Progenitor cell of endocrine pancreas (in vitro differentiated cells): ENCODE data around the gene LIME1. TPM values are rescaled to one million over a fixed set of nuclear protein-coding genes. Genes with fewer than 3 reads are reported as not detected.

Experiments
- DNase-seq: peaks from one replicate; pipeline ENCODE4 v3.0.0; 2021; ENCODE audit warnings: low spot score; ENCODE audit not compliant: unreplicated experiment
- H3K27ac Mint-ChIP-seq: 2 replicates; pipeline ENCODE4 v1.8.0; 2021; ENCODE audit warnings: mild to moderate bottlenecking, moderate library complexity, mixed read lengths
- H3K27me3 Mint-ChIP-seq: 2 replicates; pipeline ENCODE4 v1.8.0; 2021; ENCODE audit warnings: mixed read lengths
- H3K36me3 Mint-ChIP-seq: 2 replicates; pipeline ENCODE4 v1.8.0; 2022; ENCODE audit warnings: mixed read lengths; ENCODE audit not compliant: insufficient read depth
- H3K4me1 Mint-ChIP-seq: 2 replicates; pipeline ENCODE4 v1.8.0; 2021; ENCODE audit warnings: low read depth, mixed read lengths
- H3K4me3 Mint-ChIP-seq: 2 replicates; pipeline ENCODE4 v1.8.0; 2021; ENCODE audit warnings: low read depth, mild to moderate bottlenecking, moderate library complexity, mixed read lengths
- H3K9me3 Mint-ChIP-seq: 2 replicates; pipeline ENCODE4 v1.8.0; 2021; ENCODE audit warnings: low read depth, mixed read lengths
- CTCF ChIP-seq: fragments of 200-600 bp; sonication (generic); IDR thresholded peaks from one replicate; pipeline ENCODE4 v1.5.0; 2021; ENCODE audit warnings: antibody characterized with exemption, mild to moderate bottlenecking; ENCODE audit not compliant: unreplicated experiment
- total RNA-seq: library from RNA; stranded (reverse); gene quantifications from 2 replicates; pipeline ENCODE4 v1.2.1, GENCODE V29; 2021

Gene LIME1
- total RNA-seq, 1 donor from 2014 or later = 17.2 TPM

- no peak for DNase-seq
- Mint-ChIP-seq H3K9me3 (no peaks in the 10 kb centered on the region), H3K36me3 (peaks cover 7% of the 10 kb centered on the region), H3K4me1 (peaks cover 2% of the 10 kb centered on the region), H3K27me3 (no peaks in the 10 kb centered on the region), H3K4me3 (no peak overlapping the region), H3K27ac (no peak overlapping the region)
- TF ChIP-seq CTCF = no peak
Observed at GRCh38 chr20:63787302-63787701, 50.8 kb downstream of the LIME1 start.

GRCh38 chr20:63787749-63788148 is 51.3 kb downstream of the LIME1 start:
- no peaks in the 10 kb centered on the region for H3K27me3 Mint-ChIP-seq
- no peak for TF ChIP-seq CTCF
- H3K36me3 Mint-ChIP-seq = peaks cover 7% of the 10 kb centered on the region
- no peak overlapping the region for H3K4me3 Mint-ChIP-seq
- H3K4me1 Mint-ChIP-seq = peaks cover 2% of the 10 kb centered on the region
- no peak for DNase-seq
- H3K27ac Mint-ChIP-seq = peak overlapping the region; percentile 65
- no peaks in the 10 kb centered on the region for H3K9me3 Mint-ChIP-seq

Other genes starting within 250 kb of the LIME1 start
- 11.0 and 11.8 TPM in 2 replicates for gene EEF1A2, start 237.6 kb upstream of the LIME1 start, total RNA-seq
- gene PPDPF, start 215.9 kb upstream of the LIME1 start, total RNA-seq = 340 and 374 TPM in 2 replicates
- 0.29 and 0.31 TPM in 2 replicates for gene PTK6, start 199.3 kb upstream of the LIME1 start, total RNA-seq
- not detected in 2 replicates for gene SRMS, start 188.9 kb upstream of the LIME1 start, total RNA-seq
- gene FNDC11, start 182.5 kb upstream of the LIME1 start, total RNA-seq = 1.9 and 2.6 TPM in 2 replicates
- gene HELZ2, start 162.4 kb upstream of the LIME1 start, total RNA-seq = 19.3 and 21.6 TPM in 2 replicates
- 15.1 and 15.2 TPM in 2 replicates for gene GMEB2, start 109.6 kb upstream of the LIME1 start, total RNA-seq
- gene STMN3, start 83.2 kb upstream of the LIME1 start, total RNA-seq = 25.6 and 26.5 TPM in 2 replicates
- gene RTEL1, start 78.4 kb upstream of the LIME1 start, total RNA-seq = 35.5 and 39.7 TPM in 2 replicates
- gene TNFRSF6B, start 40.0 kb upstream of the LIME1 start, total RNA-seq = not detected in 2 replicates
- 51.0 and 53.8 TPM in 2 replicates for gene ARFRP1, start 28.7 kb upstream of the LIME1 start, total RNA-seq
- gene ZGPAT, start 28.6 kb upstream of the LIME1 start, total RNA-seq = 38.5 and 39.0 TPM in 2 replicates
- 59.7 and 59.9 TPM in 2 replicates for gene SLC2A4RG, start 3.1 kb downstream of the LIME1 start, total RNA-seq
- gene ZBTB46, start 94.6 kb downstream of the LIME1 start, total RNA-seq = 31.2 and 32.2 TPM in 2 replicates
- not detected in 2 replicates for gene ABHD16B, start 124.8 kb downstream of the LIME1 start, total RNA-seq
- 85.0 and 88.1 TPM in 2 replicates for gene TPD52L2, start 128.6 kb downstream of the LIME1 start, total RNA-seq
- 41.8 and 42.3 TPM in 2 replicates for gene DNAJC5, start 158.5 kb downstream of the LIME1 start, total RNA-seq
- gene UCKL1, start 219.8 kb downstream of the LIME1 start, total RNA-seq = 78.9 and 79.2 TPM in 2 replicates
- 49.4 and 50.5 TPM in 2 replicates for gene ZNF512B, start 233.3 kb downstream of the LIME1 start, total RNA-seq
- 12.8 and 14.0 TPM in 2 replicates for gene SAMD10, start 243.0 kb downstream of the LIME1 start, total RNA-seq
- gene PRPF6, start 244.5 kb downstream of the LIME1 start, total RNA-seq = 74.7 and 76.4 TPM in 2 replicates